DLD1 (cell line): ENCODE results near the gene ERICH6.

Source experiments
- in situ Hi-C: cut with HindIII; loops from 2 replicates; pipeline ENCODE4 v1.10.0; 2017; ENCODE audit warnings: low sequenced_read_pairs

The ERICH6 gene

GRCh38 chr3:150703756-150704344 lies at the start of gene ERICH6:
TSS of gene ERICH6 (minus strand) at chr3:150703920. CDS start at chr3:150703898, 22 bp downstream.
- in situ Hi-C loops: no loop called here

GRCh38 chr3:150751781-150752263 lies 48.1 kb upstream of the ERICH6 start:
- in situ Hi-C loops: no loop called here

DNA sequence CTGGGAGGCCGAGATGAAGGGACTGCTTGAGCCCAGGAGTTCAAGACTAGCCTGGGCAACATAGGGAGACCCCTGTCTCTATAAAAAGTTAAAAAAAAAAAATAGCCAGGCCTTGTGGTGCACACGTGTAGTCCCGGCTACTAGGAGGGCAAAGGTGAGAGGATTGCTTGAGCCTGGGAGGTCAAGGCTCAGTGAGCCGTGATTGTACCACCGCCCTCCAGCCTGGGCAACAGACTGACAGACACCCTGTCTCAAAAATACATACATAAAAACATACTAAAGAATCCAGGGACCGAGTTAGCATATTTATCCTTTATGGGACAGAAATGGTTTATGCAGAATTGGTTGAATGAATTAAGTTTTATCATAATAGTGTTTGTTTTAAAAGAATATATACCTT lies 45.5 kb upstream of the ERICH6 start:
- in situ Hi-C loops: no loop called here

- in situ Hi-C loops: no loop called here
These were observed 44.9 kb upstream of the ERICH6 start for GRCh38 chr3:150748684-150749047.

DNA sequence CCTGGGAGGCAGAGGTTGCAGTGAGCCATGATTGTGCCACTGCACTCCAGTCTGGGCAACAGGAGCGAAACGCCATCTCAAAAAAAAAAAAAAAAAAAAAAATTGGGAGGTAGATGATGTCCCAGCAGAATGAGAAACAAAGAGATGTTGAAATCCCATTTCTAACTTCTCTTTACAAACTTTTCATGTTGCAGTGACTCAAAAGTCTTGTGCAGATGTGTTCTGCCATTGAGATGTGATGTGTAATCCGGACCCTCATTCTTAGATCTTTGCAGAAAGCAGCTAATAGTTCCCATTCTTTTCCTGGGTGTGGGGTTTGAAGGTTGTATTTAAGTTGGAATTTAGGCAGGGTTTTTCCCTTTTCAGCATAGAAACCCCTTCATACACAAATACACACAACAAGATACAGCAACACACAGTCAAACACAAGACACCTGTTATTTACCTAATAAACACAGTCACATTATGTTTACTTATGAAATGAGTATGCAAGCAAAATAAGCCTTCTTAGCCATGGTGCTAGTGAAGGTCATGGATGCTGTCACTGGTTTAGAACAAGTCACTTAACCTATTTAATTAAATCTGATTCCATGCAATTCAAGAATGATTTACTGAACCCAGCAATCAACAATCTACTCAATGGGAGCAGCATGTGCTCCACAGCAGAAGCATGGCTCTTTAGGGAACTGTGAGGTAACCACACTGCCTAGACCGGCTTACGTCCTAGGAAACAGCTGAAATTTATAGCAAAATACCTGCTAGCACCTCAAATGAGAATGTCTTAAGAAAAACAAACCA lies 44.4 kb upstream of the ERICH6 start:
- in situ Hi-C loops: no loop called here

- in situ Hi-C loops: no loop called here
These were observed 43.3 kb upstream of the ERICH6 start for GRCh38 chr3:150746791-150747590.

GRCh38 chr3:150745832-150746231 lies 42.1 kb upstream of the ERICH6 start:
- in situ Hi-C loops: no loop called here

- in situ Hi-C loops: no loop called here
These were observed 41.1 kb upstream of the ERICH6 start for GRCh38 chr3:150744919-150745211.

- in situ Hi-C loops: no loop called here
These were observed 40.6 kb upstream of the ERICH6 start for GRCh38 chr3:150744041-150744918.

DNA sequence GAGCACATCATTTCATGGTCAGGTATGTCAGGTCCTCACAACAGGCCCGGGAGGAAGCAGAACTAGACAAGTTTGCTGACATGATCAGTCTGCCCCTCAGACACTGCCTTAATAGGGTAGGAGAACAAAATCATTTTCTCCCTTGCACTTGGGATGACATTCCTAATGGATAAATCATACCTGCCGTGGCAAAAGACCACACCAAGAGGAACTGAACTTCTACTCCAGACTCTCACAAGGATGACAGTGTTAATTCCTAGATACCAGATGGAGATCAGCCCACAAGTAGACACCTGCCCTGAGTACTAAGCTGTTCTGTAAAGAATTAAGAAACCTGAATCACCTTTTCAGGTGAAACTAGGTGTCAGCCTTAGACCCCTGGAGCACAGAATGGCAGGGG lies 39.8 kb upstream of the ERICH6 start:
- in situ Hi-C loops: no loop called here

DNA sequence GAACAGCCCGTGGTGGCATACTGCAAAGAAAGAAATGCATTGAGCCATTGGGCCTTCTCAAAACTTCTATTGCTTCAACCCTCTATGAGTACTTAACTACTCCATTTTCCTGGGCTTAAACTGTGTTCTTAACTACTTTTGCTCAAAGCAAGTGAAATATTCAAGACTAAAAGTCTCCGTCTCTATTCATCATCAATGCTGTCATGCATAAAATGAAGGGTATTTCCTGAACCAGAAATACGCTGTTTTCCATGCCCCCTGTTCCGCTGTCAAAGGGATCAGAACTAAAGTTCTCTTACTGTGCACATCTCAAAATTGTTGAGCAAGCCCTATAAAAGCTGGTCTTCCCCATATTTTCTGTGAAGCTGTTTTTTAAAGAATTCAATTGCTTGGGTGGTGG lies 39.0 kb upstream of the ERICH6 start:
- in situ Hi-C loops: no loop called here

DNA sequence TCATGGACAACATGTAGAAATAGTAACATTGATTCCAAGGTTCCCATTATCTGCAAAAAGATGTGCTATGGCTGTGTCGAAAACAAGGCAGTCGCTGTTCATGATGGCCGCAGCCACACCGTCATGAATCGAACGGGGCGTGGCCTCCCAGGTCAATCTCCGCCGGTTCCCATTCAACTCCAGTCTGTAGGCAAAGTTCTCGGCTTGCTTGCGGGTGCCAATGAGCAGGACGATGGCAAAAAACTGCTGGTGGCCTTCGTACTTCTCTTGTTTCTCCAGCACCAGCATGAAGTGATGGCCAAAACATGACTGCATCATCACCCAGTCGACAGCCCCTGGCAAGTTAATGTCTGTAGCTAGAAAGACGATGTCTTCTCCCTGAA lies 38.4 kb upstream of the ERICH6 start:
- in situ Hi-C loops: no loop called here

DNA sequence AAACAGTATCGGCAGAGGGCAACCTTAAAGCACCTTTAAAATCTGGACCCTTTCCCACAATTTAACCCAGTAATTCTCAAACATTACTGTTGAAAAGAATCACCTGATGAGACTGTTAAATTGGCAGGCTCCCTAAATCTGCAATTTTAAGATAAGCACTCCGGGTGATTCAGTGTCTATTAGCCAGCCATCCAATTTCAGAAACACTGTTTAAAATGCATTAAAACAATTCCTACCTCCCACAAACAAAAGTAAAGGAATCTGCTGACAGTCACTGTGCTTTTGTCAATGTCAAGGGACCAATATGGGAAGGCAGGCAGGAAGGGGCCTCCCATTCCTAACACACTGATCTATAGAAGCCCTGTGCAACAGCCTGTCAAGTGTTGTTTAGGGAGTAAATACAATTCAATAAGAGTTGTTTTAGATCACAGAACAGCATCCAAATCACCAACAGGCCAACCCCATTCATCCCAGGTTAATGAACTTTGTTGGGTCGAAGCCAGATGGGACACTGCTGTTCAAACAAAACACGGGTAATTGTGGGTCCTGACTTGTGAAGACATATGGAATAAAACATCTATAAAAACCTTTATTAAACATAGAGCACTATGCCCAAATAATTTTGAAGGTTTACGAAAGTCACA lies 37.9 kb upstream of the ERICH6 start:
- in situ Hi-C loops: no loop called here

DNA sequence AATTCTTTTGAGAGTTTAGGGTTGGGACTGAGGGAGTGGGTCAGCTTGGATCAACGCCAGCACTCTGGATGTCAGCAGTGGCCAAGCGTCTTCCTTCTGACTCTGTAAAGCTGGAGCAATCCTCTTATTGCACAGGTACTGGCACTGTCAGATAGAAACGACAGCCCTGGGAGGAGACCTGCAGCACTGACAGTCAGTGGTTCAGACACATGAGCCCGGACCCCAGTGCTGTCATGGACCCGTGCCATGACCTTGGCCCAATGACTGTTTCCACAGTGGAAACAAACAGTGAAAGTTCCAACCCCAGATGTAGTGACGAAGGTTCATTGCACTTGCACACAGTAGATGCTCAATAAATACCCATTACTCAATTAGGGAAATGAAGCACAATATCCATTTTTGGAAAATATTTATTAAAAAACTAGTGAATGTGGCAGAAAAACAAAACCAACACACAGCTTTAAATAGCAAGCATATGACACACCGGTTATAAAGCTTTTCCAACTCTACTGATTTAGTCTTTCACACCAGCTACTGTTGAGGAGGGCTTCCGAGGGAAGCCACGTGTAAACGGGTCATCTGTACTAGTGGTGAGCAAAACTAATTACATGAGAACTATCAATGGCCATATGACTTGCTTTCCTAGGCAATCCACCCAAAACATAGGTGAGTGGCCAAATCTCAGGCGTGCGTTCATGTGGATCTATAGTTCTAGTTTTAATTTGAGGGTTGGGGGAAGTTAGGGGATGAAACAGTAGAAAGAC lies 37.2 kb upstream of the ERICH6 start:
- in situ Hi-C loops: no loop called here

- in situ Hi-C loops: no loop called here
These were observed 36.3 kb upstream of the ERICH6 start for GRCh38 chr3:150739877-150740645.

DNA sequence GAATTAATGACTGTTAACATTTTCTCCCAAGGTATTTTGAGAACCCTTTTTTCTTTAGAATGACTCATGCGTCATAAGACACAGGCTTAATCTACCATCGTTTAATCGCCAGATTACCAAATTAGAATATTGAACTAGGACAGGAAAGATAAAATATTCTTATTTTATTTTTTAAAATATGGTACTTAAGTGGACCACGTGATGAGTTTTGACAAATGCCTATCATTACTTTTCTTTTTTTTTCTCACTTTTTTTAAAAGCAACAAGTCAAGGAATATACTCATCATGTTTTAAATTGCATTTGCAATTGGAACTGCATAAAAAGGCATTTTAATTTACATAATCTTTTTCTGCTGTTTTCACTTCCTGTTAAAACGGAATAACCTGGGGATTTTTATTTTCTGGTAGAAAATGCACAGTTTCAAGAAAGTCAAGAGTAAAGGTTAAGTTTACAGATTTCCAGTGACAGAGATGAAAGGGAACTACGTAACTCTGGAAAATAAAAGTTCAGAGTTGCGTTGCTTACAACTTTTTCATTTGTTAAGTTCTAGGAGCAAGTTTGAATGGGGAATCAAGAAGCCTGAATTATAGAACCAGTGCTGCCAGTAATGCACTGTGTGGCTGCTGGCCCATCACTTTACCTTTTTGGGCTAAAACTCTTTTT lies 35.6 kb upstream of the ERICH6 start:
- in situ Hi-C loops: no loop called here

DNA sequence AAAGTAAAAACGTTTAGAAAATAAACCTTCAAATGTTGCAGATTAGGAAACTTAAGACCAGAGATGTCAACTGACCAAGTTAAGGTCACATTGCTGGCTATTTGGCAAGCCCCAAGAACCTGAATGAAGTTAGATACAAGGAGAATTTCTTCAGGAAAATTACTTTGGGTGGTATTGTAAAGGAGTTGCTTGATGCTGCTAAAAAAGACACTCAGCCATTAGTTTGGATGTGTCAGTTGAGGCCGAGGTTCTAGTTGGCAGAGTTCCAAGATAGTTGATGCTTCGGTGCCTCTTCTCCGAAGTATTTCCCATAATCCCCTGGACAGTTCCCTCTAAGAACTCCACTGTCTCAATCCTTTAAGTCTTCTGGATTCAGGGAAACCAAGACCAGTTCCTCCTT lies 35.0 kb upstream of the ERICH6 start:
- in situ Hi-C loops: no loop called here

GRCh38 chr3:150737874-150738679 lies 34.4 kb upstream of the ERICH6 start:
- in situ Hi-C loops: no loop called here
